PC-3 (cell line): ENCODE results near the gene NPLOC4. TPM values are rescaled to one million over a fixed set of nuclear protein-coding genes. Genes with fewer than 3 reads are reported as not detected.

Experiments used
- ATAC-seq: fragments of 200-7000 bp; cut with Tn5 transposase; 2 replicates; pipeline ENCODE4 v1.9.1; 2020; ENCODE audit warnings: mild to moderate bottlenecking, moderate library complexity
- BruUV-seq: library from RNA; stranded (reverse); fragments of 400-500 nt; replicated peaks from 2 replicates; lab custom pipeline; 2021; lab: Mats Ljungman, UMichigan
- CTCF ChIA-PET: fragments of 300-600 bp; sonication (Branson Sonifier 250); formaldehyde crosslinking; loops from one replicate; lab custom pipeline; 2022; ENCODE audit warnings: antibody characterized with exemption; lab: Charles Lee
- POLR2A ChIA-PET: fragments of 300-600 bp; sonication (Branson Sonifier 250); formaldehyde crosslinking; loops from one replicate; lab custom pipeline; 2022; ENCODE audit warnings: antibody characterized with exemption; ENCODE audit not compliant: unreplicated experiment; lab: Charles Lee
- DNase-seq: peaks from one replicate; pipeline ENCODE4 v3.0.0-alpha.2; 2015
- H2AFZ ChIP-seq: fragments of 300-600 bp; sonication (generic); 2 replicates; pipeline ENCODE4 v1.6.0; 2016; ENCODE audit warnings: antibody characterized with exemption, low read length
- H3F3A ChIP-seq: fragments of 300-600 bp; sonication (generic); one replicate; pipeline ENCODE4 v1.6.0; 2017; ENCODE audit warnings: antibody characterized with exemption, low read length, control low read depth, mild to moderate bottlenecking; ENCODE audit not compliant: unreplicated experiment
- H3K27ac ChIP-seq: fragments of 300-600 bp; sonication (generic); 2 replicates; pipeline ENCODE4 v1.5.1; 2016; ENCODE audit warnings: mild to moderate bottlenecking, low read length
- H3K27me3 ChIP-seq: fragments of 300-600 bp; sonication (generic); 2 replicates; pipeline ENCODE4 v1.6.1; 2016; ENCODE audit warnings: low read length, mixed read lengths
- H3K36me3 ChIP-seq: fragments of 300-600 bp; sonication (generic); 2 replicates; pipeline ENCODE4 v1.6.1; 2016; ENCODE audit warnings: low read depth, mixed run types, low read length, mixed read lengths
- H3K4me1 ChIP-seq: fragments of 300-600 bp; sonication (generic); 2 replicates; pipeline ENCODE4 v1.5.1; 2016; ENCODE audit warnings: low read length; ENCODE audit not compliant: insufficient read depth
- H3K4me2 ChIP-seq: fragments of 300-600 bp; sonication (generic); 2 replicates; pipeline ENCODE4 v1.6.0; 2016; ENCODE audit warnings: low read length
- H3K4me3 ChIP-seq: fragments of 300-600 bp; sonication (generic); 2 replicates; pipeline ENCODE4 v1.5.1; 2016; ENCODE audit warnings: mild to moderate bottlenecking, low read length, mixed read lengths
- H3K79me2 ChIP-seq: fragments of 300-600 bp; sonication (generic); 2 replicates; pipeline ENCODE4 v1.6.1; 2017; ENCODE audit warnings: low read length, mixed read lengths
- H3K9ac ChIP-seq: fragments of 300-600 bp; sonication (generic); 2 replicates; pipeline ENCODE4 v1.6.0; 2016; ENCODE audit warnings: mild to moderate bottlenecking, low read length
- H3K9me2 ChIP-seq: fragments of 300-600 bp; sonication (generic); replicated peaks from 2 replicates; pipeline ENCODE4 v1.6.1; 2016; ENCODE audit warnings: mixed run types, low read length, mixed read lengths
- H3K9me3 ChIP-seq: fragments of 300-600 bp; sonication (generic); 2 replicates; pipeline ENCODE4 v1.6.1; 2016; ENCODE audit warnings: low read length, mixed read lengths
- H4K20me1 ChIP-seq: fragments of 300-600 bp; sonication (generic); 2 replicates; pipeline ENCODE4 v1.6.1; 2016; ENCODE audit warnings: low read length, mixed read lengths
- EZH2 ChIP-seq: fragments of 300-600 bp; sonication (generic); IDR thresholded peaks from one replicate; pipeline ENCODE4 v1.6.1; 2017; ENCODE audit warnings: antibody characterized with exemption, mild to moderate bottlenecking, low read length; ENCODE audit not compliant: unreplicated experiment
- EZH2phosphoT487 ChIP-seq: fragments of 300-600 bp; sonication (generic); IDR thresholded peaks from 2 replicates; pipeline ENCODE4 v1.6.1; 2018; ENCODE audit warnings: mild to moderate bottlenecking, antibody characterized with exemption, low read length, borderline replicate concordance
- intact Hi-C: fragments of 100-400 bp; cut with micrococcal nuclease; formaldehyde crosslinking; loops from 2 replicates; pipeline ENCODE4 v1.9.0; 2023
- total RNA-seq: library from RNA; depleted of rRNA; stranded (reverse); fragments of >200 nt; gene quantifications from 2 replicates; pipeline ENCODE4 v1.2.3, GENCODE V29; 2014
- TF ChIP-seq, protein P1 (sequence below): fragments of 300-600 bp; sonication (generic); conservative IDR thresholded peaks from 2 replicates; pipeline ENCODE4 v1.5.1; 2017; ENCODE audit warnings: antibody characterized with exemption, low read depth, mild to moderate bottlenecking, low read length

NPLOC4 gene
- total RNA-seq, 1 experiment from 2014 or later: 109 TPM

DNA sequence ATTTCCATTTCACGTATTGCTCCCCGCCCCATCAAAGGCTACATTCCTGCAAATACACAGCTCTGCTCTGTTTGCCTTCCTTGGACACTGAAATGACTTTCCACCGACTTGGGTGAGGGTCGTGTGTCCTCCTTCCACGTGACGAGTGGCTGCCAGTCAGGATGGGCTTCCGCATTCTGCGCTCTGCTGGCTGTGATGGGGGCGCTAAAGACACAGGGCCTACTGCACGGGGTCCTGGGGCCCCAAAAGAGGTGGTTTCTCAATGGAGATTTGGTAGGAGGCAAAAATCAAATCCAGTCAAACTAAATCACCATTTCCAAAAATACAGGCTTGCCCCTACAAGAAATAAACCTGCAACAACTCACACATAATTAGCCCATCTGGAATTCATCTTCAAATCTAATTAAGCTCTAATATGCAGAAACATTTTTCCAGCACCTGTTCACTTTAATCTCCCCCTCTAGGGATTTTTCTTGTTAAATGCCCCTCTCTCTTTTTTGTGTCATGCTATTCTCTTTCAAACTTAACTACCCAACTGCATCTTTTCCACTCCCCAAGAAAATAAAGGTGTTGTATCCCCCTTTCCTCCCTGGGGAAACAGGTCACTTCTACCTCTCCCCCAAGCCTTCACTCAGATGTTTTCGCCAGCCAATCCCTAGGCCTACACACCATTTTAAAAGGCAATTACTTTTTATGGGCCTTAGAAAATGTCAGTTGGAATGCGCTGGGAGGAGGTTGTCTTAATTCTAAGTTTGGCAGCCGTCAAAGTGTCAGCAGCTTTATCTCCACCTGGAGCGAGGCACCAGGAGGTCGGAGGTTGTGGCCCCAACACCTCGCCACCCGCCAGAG lies 62.9 kb downstream of the NPLOC4 start:
- H3K4me2 ChIP-seq: no peak overlapping the region
- H3K9ac ChIP-seq: no peak overlapping the region
- peaks cover 4% of the 10 kb centered on the region for H3F3A ChIP-seq
- no peak overlapping the region for H2AFZ ChIP-seq
- no peak for TF ChIP-seq EZH2phosphoT487
- TF ChIP-seq, protein P1, sequence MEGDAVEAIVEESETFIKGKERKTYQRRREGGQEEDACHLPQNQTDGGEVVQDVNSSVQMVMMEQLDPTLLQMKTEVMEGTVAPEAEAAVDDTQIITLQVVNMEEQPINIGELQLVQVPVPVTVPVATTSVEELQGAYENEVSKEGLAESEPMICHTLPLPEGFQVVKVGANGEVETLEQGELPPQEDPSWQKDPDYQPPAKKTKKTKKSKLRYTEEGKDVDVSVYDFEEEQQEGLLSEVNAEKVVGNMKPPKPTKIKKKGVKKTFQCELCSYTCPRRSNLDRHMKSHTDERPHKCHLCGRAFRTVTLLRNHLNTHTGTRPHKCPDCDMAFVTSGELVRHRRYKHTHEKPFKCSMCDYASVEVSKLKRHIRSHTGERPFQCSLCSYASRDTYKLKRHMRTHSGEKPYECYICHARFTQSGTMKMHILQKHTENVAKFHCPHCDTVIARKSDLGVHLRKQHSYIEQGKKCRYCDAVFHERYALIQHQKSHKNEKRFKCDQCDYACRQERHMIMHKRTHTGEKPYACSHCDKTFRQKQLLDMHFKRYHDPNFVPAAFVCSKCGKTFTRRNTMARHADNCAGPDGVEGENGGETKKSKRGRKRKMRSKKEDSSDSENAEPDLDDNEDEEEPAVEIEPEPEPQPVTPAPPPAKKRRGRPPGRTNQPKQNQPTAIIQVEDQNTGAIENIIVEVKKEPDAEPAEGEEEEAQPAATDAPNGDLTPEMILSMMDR: no peak
- TF ChIP-seq EZH2: no peak
- H3K9me2 ChIP-seq: no peaks in the 10 kb centered on the region
- BruUV-seq: no TSS peak
- H3K4me3 ChIP-seq: no peak overlapping the region
- no peaks in the 10 kb centered on the region for H3K27me3 ChIP-seq
- H3K4me1 ChIP-seq: peaks cover 32% of the 10 kb centered on the region
- CTCF ChIA-PET: no interaction called here
- H4K20me1 ChIP-seq: peaks cover 45% of the 10 kb centered on the region
- POLR2A ChIA-PET: no interaction called here
- intact Hi-C loops: no loop called here
- H3K27ac ChIP-seq: no peak overlapping the region
- DNase-seq (no peak), ATAC-seq (no peak)
- peaks cover 36% of the 10 kb centered on the region for H3K79me2 ChIP-seq
- peaks cover 54% of the 10 kb centered on the region for H3K36me3 ChIP-seq
- H3K9me3 ChIP-seq: no peaks in the 10 kb centered on the region

- ChIA-PET CTCF (no interaction called here), POLR2A (interaction anchor here (0.5 to 0.6 kb wide), 2 partner anchors 63 to 400 kb away, joined by 4 to 8 read pairs; no protein-coding TSS in a partner anchor)
- Histone ChIP-seq H3K4me2 (no peak overlapping the region), H3K79me2 (peaks cover 36% of the 10 kb centered on the region), H3K4me3 (no peak overlapping the region), H3K9ac (no peak overlapping the region), H2AFZ (no peak overlapping the region), H3K4me1 (peaks cover 32% of the 10 kb centered on the region), H3K27ac (no peak overlapping the region), H4K20me1 (peaks cover 35% of the 10 kb centered on the region), H3K36me3 (peaks cover 60% of the 10 kb centered on the region), H3F3A (peaks cover 4% of the 10 kb centered on the region), H3K9me2 (no peaks in the 10 kb centered on the region), H3K9me3 (no peaks in the 10 kb centered on the region), H3K27me3 (no peaks in the 10 kb centered on the region)
- DNase-seq (no peak), ATAC-seq (no peak)
- no peak for TF ChIP-seq EZH2phosphoT487
- TF ChIP-seq EZH2: no peak
- TF ChIP-seq, protein P1: no peak
- intact Hi-C loops: no loop called here
- BruUV-seq: no TSS peak
These were observed 64.2 kb downstream of the NPLOC4 start for GRCh38 chr17:81572563-81573168.
